ENCODE data around the gene RNF2. TPM values are rescaled to one million over a fixed set of nuclear protein-coding genes. Genes with fewer than 3 reads are reported as not detected.

The RNF2 gene
- total and polyA plus RNA-seq, 8 donors, result 2.2 to 12.7 (median 8.6) TPM

- no peak overlapping the region for H3K27ac ChIP-seq
- no peaks in the 10 kb centered on the region for H3K36me3 ChIP-seq
- H3K4me3 ChIP-seq, result no peak overlapping the region
- H3K27me3 ChIP-seq, result no peaks in the 10 kb centered on the region
- ATAC-seq, result no peak
- no peaks in the 10 kb centered on the region for H3K4me1 ChIP-seq
- DNase-seq, result no peak
- TF ChIP-seq, protein P1, sequence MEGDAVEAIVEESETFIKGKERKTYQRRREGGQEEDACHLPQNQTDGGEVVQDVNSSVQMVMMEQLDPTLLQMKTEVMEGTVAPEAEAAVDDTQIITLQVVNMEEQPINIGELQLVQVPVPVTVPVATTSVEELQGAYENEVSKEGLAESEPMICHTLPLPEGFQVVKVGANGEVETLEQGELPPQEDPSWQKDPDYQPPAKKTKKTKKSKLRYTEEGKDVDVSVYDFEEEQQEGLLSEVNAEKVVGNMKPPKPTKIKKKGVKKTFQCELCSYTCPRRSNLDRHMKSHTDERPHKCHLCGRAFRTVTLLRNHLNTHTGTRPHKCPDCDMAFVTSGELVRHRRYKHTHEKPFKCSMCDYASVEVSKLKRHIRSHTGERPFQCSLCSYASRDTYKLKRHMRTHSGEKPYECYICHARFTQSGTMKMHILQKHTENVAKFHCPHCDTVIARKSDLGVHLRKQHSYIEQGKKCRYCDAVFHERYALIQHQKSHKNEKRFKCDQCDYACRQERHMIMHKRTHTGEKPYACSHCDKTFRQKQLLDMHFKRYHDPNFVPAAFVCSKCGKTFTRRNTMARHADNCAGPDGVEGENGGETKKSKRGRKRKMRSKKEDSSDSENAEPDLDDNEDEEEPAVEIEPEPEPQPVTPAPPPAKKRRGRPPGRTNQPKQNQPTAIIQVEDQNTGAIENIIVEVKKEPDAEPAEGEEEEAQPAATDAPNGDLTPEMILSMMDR (IDR thresholded peaks at IDR 0.05), result no peak
- H3K9me3 ChIP-seq, result no peaks in the 10 kb centered on the region
- intact Hi-C loops (cut with DNase I), result no loop called here
- FAIRE-seq, result no peak
- WGBS, 2 donors, result 86 to 87% methylated on average over 1 of the region's 1 CpG
These were observed 5.0 kb upstream of the RNF2 start for GRCh38 chr1:185040408-185040735.

- intact Hi-C loops (cut with DNase I), result no loop called here
- TF ChIP-seq, protein P1 (IDR thresholded peaks at IDR 0.05), result no peak
- ATAC-seq (no peak), DNase-seq (no peak), FAIRE-seq (no peak)
- 50 to 63% methylated on average over 1 of the region's 1 CpG for WGBS, 2 donors
- Histone ChIP-seq H3K4me3 (no peak overlapping the region), H3K27ac (no peak overlapping the region), H3K27me3 (no peaks in the 10 kb centered on the region), H3K4me1 (peaks cover 0 to 3% (median 1%) of the 10 kb centered on the region in 3 donors), H3K36me3 (no peaks in the 10 kb centered on the region), H3K9me3 (no peaks in the 10 kb centered on the region)
These were observed 3.6 kb upstream of the RNF2 start for GRCh38 chr1:185041742-185042141.

GRCh38 chr1:185042737-185043136 lies 2.6 kb upstream of the RNF2 start:
- H3K27ac ChIP-seq, result no peak overlapping the region
- intact Hi-C loops (cut with DNase I), result no loop called here
- WGBS, 2 donors, result 76 to 77% methylated on average over 6 of the region's 6 CpGs
- no peaks in the 10 kb centered on the region for H3K9me3 ChIP-seq
- peaks cover 9 to 13% (median 11%) of the 10 kb centered on the region in 3 donors for H3K4me1 ChIP-seq
- no peak for DNase-seq
- H3K36me3 ChIP-seq, result no peaks in the 10 kb centered on the region
- H3K27me3 ChIP-seq, result no peaks in the 10 kb centered on the region
- no peak for ATAC-seq
- TF ChIP-seq, protein P1 (IDR thresholded peaks at IDR 0.05), result no peak
- no peak overlapping the region for H3K4me3 ChIP-seq
- no peak for FAIRE-seq

DNA sequence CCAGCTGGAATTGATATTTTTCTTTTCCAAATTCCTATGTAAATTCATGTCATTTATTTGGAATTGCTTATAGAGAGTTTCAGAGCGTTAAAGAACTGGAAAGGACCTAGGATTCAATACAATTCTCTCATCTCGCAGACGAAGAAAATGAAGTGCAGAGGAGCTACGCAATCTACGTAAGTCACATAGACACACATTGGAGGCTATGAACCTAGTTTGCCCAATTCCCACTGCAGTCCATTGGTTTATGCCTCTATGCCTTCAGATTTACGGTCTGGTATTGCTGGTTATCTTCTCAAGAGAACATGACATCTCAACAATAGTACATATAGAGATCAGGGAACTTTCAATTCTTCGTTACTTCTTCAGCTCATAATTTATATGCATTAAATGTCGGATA lies 971 bp upstream of the RNF2 start:
- Histone ChIP-seq H3K36me3 (no peaks in the 10 kb centered on the region), H3K27me3 (no peaks in the 10 kb centered on the region), H3K4me1 (peaks cover 9 to 14% (median 14%) of the 10 kb centered on the region in 3 donors), H3K27ac (peak overlapping the region in 1 of 4 donors; percentile 79), H3K4me3 (peak overlapping the region in 1 of 4 donors; percentile 65), H3K9me3 (no peaks in the 10 kb centered on the region)
- WGBS, 2 donors, result 73 to 76% methylated on average over 8 of the region's 8 CpGs
- TF ChIP-seq, protein P1 (IDR thresholded peaks at IDR 0.05), result no peak
- no peak for FAIRE-seq
- no peak for ATAC-seq
- intact Hi-C loops (cut with DNase I), result no loop called here
- DNase-seq, result no peak

GRCh38 chr1:185045814-185046492 lies 595 bp downstream of the RNF2 start:
- peak; percentile 66 to 80 (median 74) for ATAC-seq
- TF ChIP-seq, protein P1 (IDR thresholded peaks at IDR 0.05), result no peak
- DNase-seq, result peak in 5 of 6 donors; percentile 26 to 54 (median 37)
- Histone ChIP-seq H3K4me1 (peaks cover 9 to 18% (median 14%) of the 10 kb centered on the region in 3 donors), H3K36me3 (no peaks in the 10 kb centered on the region), H3K9me3 (no peaks in the 10 kb centered on the region), H3K27me3 (no peaks in the 10 kb centered on the region), H3K27ac (peak overlapping the region; percentile 79 to 86 (median 80)), H3K4me3 (peak overlapping the region; percentile 65 to 81 (median 78))
- intact Hi-C loops (cut with DNase I), result no loop called here
- 0% methylated on average over 31 to 52 of the region's 52 CpGs for WGBS, 2 donors
- FAIRE-seq, result no peak
